NCI-H128 (cell line): ENCODE data around the gene CHST15.

Source experiments
- DNase-seq: peaks from one replicate; lab custom pipeline; 2025; ENCODE audit not compliant: unreplicated experiment; lab: John Stamatoyannopoulos, UW

CHST15 gene

DNA sequence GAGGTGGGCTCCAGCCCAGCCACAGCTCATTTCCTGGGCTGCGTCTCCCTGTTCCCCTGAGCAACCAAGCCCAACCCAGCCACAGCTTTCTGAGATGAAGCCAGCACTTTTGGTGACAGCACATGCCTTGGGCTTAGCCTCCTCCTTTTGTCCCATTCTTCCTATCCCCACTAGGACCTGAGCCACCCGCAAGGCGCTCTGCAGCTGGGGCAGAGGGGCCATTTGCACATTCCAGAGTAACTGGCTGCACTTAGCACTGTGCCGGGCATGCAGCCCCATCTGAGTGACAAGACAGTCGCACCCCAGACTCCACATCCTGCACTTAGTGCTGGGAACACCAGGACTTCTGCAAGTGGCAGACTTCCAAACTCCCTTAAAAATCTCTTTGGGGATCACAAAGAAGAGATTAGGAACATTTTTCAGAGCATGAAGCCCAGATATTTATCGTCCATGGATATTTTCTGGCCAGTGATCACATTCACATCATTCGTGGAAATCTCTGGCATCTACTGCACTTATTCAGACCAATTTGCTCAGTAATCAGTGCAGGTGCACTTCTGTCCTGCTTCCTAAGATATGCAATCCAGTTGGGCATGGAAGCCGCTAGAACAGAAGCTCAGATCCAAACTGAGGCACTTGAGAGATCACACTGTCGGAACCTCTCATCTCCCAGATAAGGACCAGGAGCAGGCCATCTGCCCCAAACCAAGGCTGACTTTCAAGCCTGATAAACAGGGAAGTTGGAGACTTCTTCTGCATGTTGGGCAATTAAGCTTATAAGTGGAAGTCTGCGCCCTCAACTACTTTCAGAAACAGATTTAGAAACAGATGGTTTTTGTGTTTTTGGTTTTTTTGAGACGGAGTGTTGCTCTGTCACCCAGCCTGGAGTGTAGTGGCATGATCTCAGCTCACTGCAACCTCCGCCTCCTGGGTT is 26.4 kb downstream of the CHST15 start:
- no peak for DNase-seq

DNA sequence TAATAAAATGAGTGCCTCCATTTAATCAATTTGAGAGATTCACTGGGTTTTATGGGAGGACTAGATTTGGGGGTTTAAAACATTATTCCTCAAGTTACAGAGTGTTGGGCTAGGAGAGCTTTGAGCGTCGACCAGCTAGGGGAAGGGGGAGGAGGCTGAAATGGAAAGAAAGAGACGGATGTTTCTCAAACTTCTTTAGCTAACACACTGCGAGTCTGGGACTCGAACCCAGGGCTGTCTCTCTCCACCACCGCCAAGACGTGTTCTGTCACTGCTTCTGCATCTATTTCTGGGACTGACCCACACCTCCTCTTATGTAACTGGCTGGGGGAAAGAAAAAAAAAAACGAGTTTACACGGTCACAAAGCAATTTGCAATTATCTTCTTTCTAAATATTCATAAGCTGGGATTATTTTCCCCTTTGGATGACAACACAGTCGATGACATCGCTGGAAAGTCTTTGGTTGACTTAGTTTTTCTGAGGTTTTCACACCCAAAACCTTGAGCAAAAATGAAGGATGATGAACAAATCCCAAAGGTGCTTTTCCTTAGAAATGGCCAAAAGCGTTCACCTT is 27.2 kb downstream of the CHST15 start:
- DNase-seq: no peak

- DNase-seq: no peak
These were observed 27.8 kb downstream of the CHST15 start for GRCh38 chr10:124065382-124066125.

DNA sequence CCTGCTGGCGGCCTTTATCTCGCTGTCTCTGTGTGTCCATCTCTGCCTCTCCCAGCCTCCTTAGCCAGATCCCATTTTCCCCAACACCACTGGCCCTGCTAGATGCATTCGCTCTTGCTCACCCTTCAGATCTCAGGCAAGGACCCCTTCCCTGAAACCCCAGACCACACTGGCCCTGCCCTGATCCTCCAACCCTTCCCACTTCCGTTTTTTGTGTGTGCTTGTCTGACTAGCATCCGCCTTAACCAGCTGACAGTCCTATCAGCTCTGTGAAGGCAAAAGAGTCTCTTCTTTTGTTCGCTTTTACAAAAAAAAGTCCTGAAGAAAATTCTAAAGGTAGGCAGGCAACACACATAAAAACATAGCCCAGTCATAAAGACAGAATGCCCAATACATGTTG is 28.7 kb downstream of the CHST15 start:
- DNase-seq: no peak

- DNase-seq: no peak
These were observed 29.4 kb downstream of the CHST15 start for GRCh38 chr10:124063750-124064603.

GRCh38 chr10:124062390-124062789 is 31.0 kb downstream of the CHST15 start:
- no peak for DNase-seq

GRCh38 chr10:124061030-124061429 is 32.4 kb downstream of the CHST15 start:
- DNase-seq: no peak

DNA sequence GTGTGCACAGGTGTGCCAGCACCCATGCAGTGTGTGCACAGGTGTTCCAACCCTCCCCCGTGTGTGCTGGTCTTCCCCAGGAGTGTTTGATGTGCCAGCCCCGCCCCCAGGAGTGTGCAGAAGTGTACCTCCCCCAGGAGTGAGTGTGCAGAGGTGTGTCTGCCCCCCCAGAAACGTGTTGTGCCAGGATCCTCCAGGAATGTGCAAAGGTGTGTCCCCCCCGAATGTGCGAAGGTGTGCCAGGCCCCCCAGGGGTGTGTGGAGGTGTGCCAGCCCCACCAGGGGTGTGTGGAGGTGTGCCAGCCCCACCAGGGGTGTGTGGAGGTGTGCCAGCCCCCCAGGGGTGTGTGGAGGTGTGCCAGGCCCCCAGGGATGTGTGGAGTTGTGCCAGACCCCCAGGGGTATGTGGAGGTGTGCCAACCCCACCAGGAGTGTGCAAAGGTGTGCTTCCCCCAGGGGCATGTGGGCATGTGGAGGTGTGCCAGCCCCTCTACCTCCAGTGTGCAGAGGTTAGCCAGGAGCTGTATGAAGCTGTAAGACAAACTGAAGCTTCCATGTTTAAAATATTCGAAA is 33.2 kb downstream of the CHST15 start:
- no peak for DNase-seq

DNA sequence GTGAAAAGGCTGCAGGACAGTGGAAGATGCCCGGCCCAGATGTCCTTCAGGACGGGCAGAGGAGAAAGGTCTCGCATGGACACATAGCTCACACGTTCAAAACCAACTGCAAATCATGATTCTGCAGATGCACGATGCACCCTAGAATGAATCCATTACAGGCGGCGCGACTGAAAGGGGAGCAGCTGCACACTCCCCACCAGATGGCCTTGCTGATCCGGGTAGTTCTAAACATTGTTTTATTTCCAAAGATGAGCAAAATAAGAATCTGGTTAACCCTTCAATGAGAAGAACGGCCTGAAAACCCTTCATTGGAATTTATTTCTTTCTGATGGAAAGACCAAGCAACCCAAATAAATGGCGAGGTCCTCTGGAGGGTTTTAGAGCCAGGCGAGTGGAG is 33.8 kb downstream of the CHST15 start:
- no peak for DNase-seq

GRCh38 chr10:124058346-124059003 is 34.9 kb downstream of the CHST15 start:
- DNase-seq: no peak

DNA sequence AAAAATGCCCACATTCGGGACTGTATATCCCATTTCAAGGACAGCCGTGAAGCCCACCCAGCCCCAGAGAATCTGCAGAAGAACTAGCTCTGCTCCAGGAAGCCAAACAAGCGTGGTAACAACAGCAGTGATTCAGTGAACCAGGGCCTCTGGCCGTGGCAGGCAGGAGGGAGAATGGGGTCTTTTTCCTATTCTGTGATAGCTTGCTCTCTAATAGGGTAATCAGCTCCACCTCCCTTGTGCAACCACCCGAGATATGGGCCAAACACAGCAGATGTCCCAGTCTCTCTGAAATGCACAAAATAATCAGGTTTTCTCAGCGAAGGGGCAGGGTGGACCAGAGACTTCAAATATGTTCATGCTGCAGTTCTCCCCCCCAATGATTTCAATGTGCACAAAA is 35.8 kb downstream of the CHST15 start:
- no peak for DNase-seq

DNA sequence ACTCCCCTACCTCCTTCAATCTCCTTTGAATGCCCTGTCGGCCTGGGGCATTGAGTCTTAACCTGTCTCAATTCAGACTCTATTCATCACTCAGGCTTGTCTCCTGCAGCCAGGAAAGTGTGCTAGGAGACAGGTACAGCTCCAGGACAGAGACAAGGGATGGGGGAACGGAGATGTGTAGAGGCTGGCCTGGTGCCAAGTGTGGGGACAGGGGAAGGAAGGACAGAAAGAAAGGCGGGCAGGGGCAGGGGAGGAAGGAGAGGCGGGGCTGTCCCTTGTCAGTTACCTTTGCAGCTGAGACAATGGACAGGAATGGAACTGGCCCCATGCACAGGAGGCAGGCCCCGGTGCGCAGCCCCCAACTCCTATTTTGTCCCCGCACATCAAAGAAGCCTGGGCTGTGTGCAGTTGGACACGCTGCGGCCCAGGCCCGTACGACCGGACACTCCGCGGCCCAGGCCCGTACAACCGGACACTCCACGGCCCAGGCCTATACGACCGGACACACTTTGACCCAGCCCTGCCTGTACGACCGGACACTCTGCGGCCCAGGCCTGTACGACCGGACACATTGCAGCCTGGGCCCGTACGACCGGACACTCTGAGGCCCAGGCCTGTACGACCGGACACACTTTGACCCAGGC is 36.9 kb downstream of the CHST15 start:
- no peak for DNase-seq

GRCh38 chr10:124053971-124054370 is 39.4 kb downstream of the CHST15 start:
- DNase-seq: no peak

- DNase-seq: no peak
These were observed 40.8 kb downstream of the CHST15 start for GRCh38 chr10:124052561-124052960.

GRCh38 chr10:124050021-124051015 is 43.1 kb downstream of the CHST15 start:
- no peak for DNase-seq

- DNase-seq: no peak
These were observed 43.9 kb downstream of the CHST15 start for GRCh38 chr10:124049484-124049883.

DNA sequence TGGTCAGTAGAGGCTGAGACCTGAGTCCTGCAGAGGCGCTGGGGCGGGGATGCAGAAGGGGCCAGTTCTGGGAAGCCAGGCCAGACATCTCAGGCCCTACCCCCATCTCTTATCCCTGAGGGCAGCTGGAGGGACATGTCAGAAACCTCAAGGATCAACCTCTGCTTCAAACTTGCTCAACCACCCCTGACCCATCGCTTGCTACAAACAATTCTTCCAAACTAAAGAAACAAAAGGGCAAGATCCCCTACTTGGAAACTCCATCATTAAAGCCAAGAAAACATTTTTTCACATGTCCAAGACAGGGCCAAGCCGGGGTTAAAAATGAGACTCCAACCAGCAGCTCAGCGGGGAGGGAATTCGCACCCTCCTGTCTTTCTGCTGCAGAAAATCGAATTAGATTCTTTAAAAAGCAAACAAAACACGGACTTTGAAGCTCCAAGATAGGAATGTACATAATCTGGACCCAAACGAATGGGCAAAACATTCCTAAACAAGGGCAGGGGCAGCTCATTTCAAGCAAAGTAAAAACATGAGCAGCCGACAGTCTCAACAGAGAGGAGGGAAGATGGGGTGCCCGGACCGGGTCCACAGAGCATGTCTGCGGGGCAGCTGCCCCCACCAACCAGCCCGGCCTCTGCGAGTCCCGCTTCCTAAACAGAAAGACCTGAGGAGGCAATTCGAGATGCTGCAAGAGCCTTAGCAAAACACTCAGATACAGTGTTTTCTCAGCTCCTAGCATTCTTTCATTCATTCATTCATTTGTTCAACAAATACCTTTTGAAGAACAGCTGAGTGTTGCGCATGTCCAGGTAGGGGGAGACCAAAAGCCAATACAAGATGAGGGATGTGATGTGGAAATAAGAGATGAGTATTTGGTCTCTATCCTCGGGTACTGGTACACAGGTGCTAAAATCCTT is 44.8 kb downstream of the CHST15 start:
- no peak for DNase-seq
